HG03342 (cell line): ENCODE results near the gene COL4A6.
"Not testable (repeated sequence)": the region's sequence is repeated elsewhere in the genome, so short reads cannot be mapped to it uniquely, and the experiment has no call there.

Source experiments
- ATAC-seq: cut with Tn5 transposase; IDR thresholded peaks from one replicate; pipeline ENCODE4 v1.9.1; 2021; ENCODE audit warnings: mild to moderate bottlenecking, moderate library complexity; ENCODE audit not compliant: unreplicated experiment

COL4A6 gene

GRCh38 chrX:108412783-108413182, 25.4 kb downstream of the COL4A6 start:
- no peak for ATAC-seq

GRCh38 chrX:108399418-108400165, 38.6 kb downstream of the COL4A6 start:
- no peak for ATAC-seq

GRCh38 chrX:108397627-108398391, 40.4 kb downstream of the COL4A6 start:
- ATAC-seq, result no peak

DNA sequence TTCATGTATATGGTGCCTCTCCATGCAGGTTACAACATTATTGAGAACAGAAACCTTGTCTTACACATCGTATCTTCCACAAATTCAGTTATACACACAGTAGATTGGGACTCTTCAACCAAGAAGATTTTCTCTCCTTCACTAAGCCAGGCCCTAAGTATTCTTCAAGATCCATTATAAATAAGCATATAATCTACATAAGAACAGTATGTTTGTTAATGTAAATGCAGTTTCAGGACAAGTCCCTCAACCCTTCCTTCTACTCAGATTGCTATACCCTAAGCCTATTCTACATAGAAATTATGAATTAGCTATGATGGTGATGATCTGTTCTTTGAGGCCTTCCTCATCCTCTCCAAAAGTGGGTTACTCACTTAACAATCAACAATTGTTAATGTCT, 41.2 kb downstream of the COL4A6 start:
- no peak for ATAC-seq

DNA sequence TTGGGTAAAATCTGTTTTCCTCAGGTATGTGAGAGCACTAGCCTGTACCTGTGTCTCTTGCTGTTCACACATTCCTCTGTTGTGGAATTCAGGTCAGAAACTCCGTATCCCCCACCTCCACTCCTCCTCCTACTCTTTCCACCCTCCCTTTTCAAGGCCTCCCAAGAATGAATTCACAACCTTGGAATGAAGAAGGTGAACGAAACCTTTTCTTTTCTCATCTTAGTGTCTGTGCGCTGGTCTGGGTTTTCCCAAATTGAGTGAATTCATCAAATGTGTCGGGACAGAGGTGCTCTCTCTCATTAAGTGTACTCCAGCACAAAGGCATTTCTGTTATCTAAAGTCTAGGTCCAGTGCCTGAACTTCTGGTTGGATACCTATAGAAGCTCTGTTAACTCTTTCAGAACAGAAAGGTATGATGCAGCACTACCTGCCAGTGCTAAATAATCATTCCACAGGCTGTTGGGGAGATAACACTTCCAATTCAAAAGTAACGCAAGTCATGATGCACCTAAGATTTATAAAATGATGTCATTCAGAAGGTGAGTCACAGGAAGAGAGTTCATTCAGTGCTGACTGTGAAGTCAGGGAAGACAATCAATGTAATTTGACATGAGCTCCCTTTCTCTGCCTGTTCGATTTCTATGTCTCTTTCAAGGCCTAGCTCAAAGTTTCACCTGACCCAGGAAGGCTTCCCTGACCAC, 41.9 kb downstream of the COL4A6 start:
- no peak for ATAC-seq

DNA sequence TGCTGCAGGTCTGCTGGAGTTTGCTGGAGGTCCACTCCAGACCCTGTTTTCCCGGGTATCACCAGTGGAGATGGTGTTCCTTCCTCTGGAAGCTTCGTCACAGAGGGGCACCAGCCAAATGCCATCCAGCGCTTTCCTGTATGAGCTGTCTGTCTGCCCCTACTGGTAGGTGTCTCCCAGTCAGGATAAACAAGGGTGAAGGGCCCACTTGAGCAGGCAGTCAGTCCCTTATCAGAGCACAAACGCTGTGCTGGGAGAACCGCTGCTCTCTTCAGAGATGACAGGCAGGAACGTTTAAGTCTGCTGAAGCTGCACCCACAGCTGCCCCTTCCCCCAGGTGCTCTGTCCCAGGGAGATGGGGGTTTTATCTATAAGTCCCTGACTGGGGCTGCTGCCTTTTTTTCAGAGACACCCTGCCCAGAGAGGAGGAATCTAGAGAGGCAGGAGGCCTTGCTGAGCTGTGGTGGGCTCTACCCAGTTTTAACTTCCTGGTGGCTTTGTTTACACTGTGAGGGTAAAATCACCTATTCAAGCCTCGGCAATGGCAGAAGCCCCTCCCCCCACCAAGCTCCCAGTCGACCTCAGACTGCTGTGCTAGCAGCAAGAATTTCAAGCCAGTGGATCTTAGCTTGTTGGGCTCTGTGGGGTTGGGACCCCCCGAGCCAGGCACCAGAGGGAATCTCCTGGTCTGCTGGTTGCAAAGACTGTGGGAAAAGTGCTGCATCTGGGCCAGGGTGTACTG, 47.1 kb downstream of the COL4A6 start:
- not testable (repeated sequence) for ATAC-seq

DNA sequence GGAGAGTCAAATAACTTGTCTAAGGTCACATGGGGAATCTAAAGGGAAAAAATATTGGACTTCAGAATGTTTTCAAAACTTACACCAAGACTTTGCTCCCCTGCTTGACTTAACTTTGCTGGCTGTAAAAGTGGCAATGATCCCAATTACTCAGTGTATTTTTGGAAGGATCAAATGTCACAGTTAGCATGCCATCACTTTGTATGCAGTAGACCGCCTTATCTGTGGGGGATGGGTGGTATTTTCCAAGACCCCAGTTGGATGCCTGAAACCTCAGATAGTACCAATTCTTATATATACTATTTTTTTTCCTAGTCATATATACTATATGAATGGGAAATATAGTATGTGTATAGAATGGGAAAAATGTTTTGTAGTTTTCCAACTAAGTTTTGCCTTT, 53.4 kb downstream of the COL4A6 start:
- no peak for ATAC-seq

GRCh38 chrX:108380222-108380621, 58.0 kb downstream of the COL4A6 start:
- ATAC-seq, result no peak

DNA sequence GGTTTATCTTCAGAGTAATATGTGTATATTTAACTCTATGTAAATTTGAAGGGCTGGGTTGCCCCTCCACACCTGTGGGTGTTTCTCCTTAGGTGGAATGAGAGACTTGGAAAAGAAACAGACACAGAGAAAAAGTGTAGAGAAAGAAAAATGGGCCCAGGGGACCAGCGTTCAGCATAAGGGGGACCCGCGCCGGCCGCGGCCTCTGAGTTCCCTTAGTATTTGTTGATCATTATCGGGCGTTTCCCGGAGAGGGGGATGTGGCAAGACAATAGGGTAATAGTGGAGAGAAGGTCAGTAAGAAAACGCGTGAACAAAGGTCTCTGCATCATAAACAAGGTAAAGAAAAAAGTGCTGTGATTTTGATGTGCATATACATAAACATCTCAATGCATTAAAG, 61.4 kb downstream of the COL4A6 start:
- ATAC-seq, result not testable (repeated sequence)

- not testable (repeated sequence) for ATAC-seq
Observed at GRCh38 chrX:108375591-108375990, 62.6 kb downstream of the COL4A6 start.

GRCh38 chrX:108366644-108367406, 71.4 kb downstream of the COL4A6 start:
- ATAC-seq, result no peak

DNA sequence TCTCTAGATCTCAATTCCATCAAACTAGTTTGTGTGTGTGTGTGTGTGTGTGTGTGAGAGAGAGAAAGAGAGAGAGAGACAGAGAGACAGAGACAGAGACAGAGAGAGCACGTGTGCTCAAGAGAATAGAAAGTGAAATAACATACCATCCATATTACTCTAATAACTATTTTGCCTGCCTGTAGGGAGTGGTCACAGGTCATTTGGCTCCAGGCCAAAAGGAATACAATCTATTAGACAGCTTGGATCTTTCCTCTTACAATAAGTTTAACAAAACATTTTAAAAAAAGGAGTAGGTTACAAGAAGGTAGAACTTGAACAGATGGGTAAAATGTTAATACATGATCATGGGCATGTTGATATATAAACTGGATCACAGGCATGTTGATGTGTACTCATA, 76.2 kb downstream of the COL4A6 start:
- no peak for ATAC-seq

DNA sequence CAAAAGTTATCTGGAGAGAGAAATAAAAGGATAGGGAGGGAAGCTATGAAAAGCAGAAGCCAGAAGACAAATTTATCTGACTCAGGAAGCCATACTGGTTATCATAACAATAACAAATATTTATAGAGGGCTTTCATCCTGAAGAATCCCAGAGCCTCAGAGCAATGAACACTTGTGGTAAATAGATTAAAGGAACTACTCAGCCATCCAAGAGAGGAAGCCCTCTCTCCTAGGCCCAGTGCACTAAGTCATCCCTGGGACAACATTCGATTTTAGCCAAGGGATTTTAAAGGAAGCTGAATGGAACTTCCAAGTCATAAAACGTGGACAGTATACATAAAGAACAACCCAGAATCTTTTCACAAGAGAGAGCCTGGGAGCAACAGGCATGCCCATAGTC, 76.9 kb downstream of the COL4A6 start:
- ATAC-seq, result no peak

GRCh38 chrX:108359806-108360602, 78.2 kb downstream of the COL4A6 start:
- ATAC-seq, result no peak

DNA sequence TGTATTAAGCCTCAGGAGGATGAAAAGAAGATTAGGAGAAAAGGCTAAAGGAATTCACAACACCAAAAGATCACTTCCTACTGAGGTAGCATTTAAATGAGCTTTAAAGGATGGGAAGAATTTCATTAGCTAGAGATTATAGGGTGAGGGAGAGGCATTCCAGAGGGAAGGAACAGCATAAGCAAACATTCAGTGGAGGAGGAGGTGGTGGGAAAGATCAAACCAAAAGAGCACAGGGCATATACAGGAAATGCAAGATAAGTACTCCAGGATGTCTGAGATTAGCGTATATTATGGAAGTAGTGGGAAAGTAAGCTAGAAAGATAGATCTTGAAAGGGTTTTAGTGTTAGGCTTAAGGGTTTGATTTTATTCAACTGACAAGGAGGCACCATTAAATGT, 84.8 kb downstream of the COL4A6 start:
- ATAC-seq, result no peak

DNA sequence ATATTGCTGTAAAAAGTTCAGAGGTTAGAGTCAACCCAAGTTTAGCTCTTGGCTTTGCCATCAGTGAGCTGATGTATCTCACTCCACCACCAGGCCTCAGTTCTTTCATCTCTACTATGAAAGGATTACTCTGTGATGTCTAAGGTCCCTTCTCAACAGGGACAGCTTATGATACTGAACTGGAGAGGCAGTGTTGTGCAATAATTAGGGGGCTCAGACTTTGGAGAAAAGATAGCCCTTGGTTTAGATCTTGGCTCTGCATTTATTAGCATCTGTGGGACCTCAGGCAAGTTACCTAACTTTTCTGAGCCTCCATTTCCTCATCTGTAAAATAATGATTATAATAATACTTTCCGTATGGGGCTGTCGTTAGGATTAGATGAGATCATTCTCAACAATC, 89.0 kb downstream of the COL4A6 start:
- no peak for ATAC-seq

DNA sequence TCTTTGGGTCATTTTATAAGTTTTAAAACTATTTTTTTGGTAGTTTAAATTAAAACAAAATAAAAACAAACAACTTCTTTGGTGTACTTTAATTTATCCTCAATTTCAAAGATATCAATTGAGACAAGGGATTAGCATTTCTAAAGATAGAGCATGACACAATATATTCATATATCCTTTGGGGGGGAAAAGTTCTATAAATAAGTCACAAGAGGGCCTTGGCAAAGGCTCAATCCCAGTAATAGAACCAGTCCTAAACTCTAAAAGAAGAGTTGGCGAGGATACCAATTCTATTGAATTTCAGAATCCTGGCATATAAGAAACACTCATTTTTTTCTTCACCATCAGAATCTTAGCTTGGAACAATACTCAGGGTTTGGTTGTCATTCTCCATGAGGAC, 89.7 kb downstream of the COL4A6 start:
- no peak for ATAC-seq

GRCh38 chrX:108347800-108348199, 90.4 kb downstream of the COL4A6 start:
- ATAC-seq, result no peak

GRCh38 chrX:108344216-108344615, 94.0 kb downstream of the COL4A6 start:
- no peak for ATAC-seq

DNA sequence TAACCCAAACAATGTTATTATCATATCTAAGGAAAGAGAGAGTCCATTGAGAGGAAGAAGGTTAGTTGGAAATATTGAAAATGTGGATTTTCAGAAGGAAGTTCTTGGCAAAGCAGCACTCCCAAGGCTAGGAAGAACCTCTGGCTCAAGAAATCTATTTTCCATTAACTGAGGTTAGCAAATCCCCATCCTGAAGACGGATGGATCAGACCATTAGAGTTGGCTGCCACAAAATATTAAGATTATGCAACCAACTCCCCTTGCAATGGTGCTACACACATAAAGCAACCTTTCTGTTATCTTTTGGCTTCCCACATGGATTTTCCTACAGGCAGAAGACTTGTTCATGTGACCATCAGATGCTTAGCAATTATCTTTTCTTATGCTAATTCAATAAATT, 96.3 kb downstream of the COL4A6 start:
- no peak for ATAC-seq
